ENCODE results near the gene FNTB. TPM values are rescaled to one million over a fixed set of nuclear protein-coding genes. Genes with fewer than 3 reads are reported as not detected.

FNTB gene
- total and polyA plus RNA-seq, 2 experiments from 2014 or later: 8.6 to 12.5 TPM

- H3K9me3 Mint-ChIP-seq: no peaks in the 10 kb centered on the region
- no peak overlapping the region for H3K4me3 Mint-ChIP-seq
- H3K27me3 Mint-ChIP-seq (ENCODE audit: insufficient read depth, low read depth, poor library complexity): peaks cover 9% of the 10 kb centered on the region
- H3K36me3 Mint-ChIP-seq (ENCODE audit: low read depth): no peaks in the 10 kb centered on the region
- Histone ChIP-seq H2AFZ (no peak overlapping the region), H3K9me2 (ENCODE audit: insufficient read depth) (no peaks in the 10 kb centered on the region), H4K20me1 (replicated peaks; ENCODE audit: insufficient read depth) (peaks cover 6% of the 10 kb centered on the region; the same call in 1 of the 2 replicates), H3K4me3 (no peak overlapping the region), H3K27me3 (ENCODE audit: insufficient read depth) (peaks cover 2% of the 10 kb centered on the region; the same call in 1 of the 2 replicates), H3K4me1 (ENCODE audit: insufficient read depth) (peaks cover 11% of the 10 kb centered on the region), H3K79me2 (replicated peaks; ENCODE audit: insufficient read depth) (peaks cover 37% of the 10 kb centered on the region), H3F3A (replicated peaks; ENCODE audit: low read depth) (0 out of 2 replicates have a peak, but pooled peaks cover 3% of the 10 kb centered on the region), H3K27ac (ENCODE audit: low read depth) (no peak overlapping the region), H3K4me2 (no peak overlapping the region), H3K36me3 (ENCODE audit: insufficient read depth) (no peaks in the 10 kb centered on the region)
- TF ChIP-seq ZNF114 (CRISPR knock-in tag; IDR thresholded peaks at IDR 0.05): no peak
- TF ChIP-seq, protein P1, sequence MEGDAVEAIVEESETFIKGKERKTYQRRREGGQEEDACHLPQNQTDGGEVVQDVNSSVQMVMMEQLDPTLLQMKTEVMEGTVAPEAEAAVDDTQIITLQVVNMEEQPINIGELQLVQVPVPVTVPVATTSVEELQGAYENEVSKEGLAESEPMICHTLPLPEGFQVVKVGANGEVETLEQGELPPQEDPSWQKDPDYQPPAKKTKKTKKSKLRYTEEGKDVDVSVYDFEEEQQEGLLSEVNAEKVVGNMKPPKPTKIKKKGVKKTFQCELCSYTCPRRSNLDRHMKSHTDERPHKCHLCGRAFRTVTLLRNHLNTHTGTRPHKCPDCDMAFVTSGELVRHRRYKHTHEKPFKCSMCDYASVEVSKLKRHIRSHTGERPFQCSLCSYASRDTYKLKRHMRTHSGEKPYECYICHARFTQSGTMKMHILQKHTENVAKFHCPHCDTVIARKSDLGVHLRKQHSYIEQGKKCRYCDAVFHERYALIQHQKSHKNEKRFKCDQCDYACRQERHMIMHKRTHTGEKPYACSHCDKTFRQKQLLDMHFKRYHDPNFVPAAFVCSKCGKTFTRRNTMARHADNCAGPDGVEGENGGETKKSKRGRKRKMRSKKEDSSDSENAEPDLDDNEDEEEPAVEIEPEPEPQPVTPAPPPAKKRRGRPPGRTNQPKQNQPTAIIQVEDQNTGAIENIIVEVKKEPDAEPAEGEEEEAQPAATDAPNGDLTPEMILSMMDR (conservative IDR thresholded peaks at IDR 0.05; ENCODE audit: low read depth in 2 of 2): no peak
- TF ChIP-seq NANOG (IDR thresholded peaks at IDR 0.05; ENCODE audit: borderline replicate concordance): no peak
- TF ChIP-seq ZNF331 (CRISPR knock-in tag; IDR thresholded peaks at IDR 0.05; ENCODE audit: low read depth): no peak
- TF ChIP-seq CREB1 (CRISPR knock-in tag; IDR thresholded peaks at IDR 0.05; ENCODE audit: low read depth): no peak
- no peak for ATAC-seq
- no peak for DNase-seq (ENCODE audit: low spot score)
- no peak overlapping the region for H3K27ac Mint-ChIP-seq
- H3K4me1 Mint-ChIP-seq: peaks cover 6% of the 10 kb centered on the region
Observed at GRCh38 chr14:64990939-64991338, 4.2 kb downstream of the FNTB start.

- ATAC-seq: no peak
- no peak for TF ChIP-seq ZNF331 (CRISPR knock-in tag; IDR thresholded peaks at IDR 0.05; ENCODE audit: low read depth)
- TF ChIP-seq EZH2phosphoT487 (IDR thresholded peaks at IDR 0.05; ENCODE audit: unreplicated experiment): no peak
- TF ChIP-seq, protein P2, sequence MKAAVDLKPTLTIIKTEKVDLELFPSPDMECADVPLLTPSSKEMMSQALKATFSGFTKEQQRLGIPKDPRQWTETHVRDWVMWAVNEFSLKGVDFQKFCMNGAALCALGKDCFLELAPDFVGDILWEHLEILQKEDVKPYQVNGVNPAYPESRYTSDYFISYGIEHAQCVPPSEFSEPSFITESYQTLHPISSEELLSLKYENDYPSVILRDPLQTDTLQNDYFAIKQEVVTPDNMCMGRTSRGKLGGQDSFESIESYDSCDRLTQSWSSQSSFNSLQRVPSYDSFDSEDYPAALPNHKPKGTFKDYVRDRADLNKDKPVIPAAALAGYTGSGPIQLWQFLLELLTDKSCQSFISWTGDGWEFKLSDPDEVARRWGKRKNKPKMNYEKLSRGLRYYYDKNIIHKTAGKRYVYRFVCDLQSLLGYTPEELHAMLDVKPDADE (IDR thresholded peaks at IDR 0.05): no peak
- TF ChIP-seq CREB1 (CRISPR knock-in tag; IDR thresholded peaks at IDR 0.05; ENCODE audit: low read depth): no peak
- TF ChIP-seq, protein P1 (conservative IDR thresholded peaks at IDR 0.05; ENCODE audit: low read depth in 2 of 2): no peak
- TF ChIP-seq STAT1 (IDR thresholded peaks at IDR 0.05; ENCODE audit: unreplicated experiment): no peak
- TF ChIP-seq, protein P3, sequence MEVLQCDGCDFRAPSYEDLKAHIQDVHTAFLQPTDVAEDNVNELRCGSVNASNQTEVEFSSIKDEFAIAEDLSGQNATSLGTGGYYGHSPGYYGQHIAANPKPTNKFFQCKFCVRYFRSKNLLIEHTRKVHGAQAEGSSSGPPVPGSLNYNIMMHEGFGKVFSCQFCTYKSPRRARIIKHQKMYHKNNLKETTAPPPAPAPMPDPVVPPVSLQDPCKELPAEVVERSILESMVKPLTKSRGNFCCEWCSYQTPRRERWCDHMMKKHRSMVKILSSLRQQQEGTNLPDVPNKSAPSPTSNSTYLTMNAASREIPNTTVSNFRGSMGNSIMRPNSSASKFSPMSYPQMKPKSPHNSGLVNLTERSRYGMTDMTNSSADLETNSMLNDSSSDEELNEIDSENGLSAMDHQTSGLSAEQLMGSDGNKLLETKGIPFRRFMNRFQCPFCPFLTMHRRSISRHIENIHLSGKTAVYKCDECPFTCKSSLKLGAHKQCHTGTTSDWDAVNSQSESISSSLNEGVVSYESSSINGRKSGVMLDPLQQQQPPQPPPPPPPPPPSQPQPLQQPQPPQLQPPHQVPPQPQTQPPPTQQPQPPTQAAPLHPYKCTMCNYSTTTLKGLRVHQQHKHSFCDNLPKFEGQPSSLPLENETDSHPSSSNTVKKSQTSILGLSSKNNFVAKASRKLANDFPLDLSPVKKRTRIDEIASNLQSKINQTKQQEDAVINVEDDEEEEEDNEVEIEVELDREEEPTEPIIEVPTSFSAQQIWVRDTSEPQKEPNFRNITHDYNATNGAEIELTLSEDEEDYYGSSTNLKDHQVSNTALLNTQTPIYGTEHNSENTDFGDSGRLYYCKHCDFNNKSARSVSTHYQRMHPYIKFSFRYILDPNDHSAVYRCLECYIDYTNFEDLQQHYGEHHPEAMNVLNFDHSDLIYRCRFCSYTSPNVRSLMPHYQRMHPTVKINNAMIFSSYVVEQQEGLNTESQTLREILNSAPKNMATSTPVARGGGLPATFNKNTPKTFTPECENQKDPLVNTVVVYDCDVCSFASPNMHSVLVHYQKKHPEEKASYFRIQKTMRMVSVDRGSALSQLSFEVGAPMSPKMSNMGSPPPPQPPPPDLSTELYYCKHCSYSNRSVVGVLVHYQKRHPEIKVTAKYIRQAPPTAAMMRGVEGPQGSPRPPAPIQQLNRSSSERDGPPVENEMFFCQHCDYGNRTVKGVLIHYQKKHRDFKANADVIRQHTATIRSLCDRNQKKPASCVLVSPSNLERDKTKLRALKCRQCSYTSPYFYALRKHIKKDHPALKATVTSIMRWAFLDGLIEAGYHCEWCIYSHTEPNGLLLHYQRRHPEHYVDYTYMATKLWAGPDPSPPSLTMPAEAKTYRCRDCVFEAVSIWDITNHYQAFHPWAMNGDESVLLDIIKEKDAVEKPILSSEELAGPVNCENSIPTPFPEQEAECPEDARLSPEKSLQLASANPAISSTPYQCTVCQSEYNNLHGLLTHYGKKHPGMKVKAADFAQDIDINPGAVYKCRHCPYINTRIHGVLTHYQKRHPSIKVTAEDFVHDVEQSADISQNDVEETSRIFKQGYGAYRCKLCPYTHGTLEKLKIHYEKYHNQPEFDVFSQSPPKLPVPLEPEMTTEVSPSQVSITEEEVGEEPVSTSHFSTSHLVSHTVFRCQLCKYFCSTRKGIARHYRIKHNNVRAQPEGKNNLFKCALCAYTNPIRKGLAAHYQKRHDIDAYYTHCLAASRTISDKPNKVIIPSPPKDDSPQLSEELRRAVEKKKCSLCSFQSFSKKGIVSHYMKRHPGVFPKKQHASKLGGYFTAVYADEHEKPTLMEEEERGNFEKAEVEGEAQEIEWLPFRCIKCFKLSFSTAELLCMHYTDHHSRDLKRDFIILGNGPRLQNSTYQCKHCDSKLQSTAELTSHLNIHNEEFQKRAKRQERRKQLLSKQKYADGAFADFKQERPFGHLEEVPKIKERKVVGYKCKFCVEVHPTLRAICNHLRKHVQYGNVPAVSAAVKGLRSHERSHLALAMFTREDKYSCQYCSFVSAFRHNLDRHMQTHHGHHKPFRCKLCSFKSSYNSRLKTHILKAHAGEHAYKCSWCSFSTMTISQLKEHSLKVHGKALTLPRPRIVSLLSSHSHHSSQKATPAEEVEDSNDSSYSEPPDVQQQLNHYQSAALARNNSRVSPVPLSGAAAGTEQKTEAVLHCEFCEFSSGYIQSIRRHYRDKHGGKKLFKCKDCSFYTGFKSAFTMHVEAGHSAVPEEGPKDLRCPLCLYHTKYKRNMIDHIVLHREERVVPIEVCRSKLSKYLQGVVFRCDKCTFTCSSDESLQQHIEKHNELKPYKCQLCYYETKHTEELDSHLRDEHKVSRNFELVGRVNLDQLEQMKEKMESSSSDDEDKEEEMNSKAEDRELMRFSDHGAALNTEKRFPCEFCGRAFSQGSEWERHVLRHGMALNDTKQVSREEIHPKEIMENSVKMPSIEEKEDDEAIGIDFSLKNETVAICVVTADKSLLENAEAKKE (CRISPR knock-in tag; IDR thresholded peaks at IDR 0.05): no peak
Observed at GRCh38 chr14:64992328-64992885, 5.7 kb downstream of the FNTB start.

More at GRCh38 chr14:64992328-64992885, 5.7 kb downstream of the FNTB start:
- Mint-ChIP-seq H3K36me3 (ENCODE audit: low read depth) (no peaks in the 10 kb centered on the region), H3K27ac (no peak overlapping the region), H3K4me3 (no peak overlapping the region), H3K4me1 (peaks cover 6% of the 10 kb centered on the region), H3K27me3 (ENCODE audit: insufficient read depth, low read depth, poor library complexity) (peaks cover 2% of the 10 kb centered on the region), H3K9me3 (no peaks in the 10 kb centered on the region)
- peaks cover 7% of the 10 kb centered on the region for H3K4me1 ChIP-seq (ENCODE audit: insufficient read depth)
- 0 out of 2 replicates have a peak, but pooled peaks cover 3% of the 10 kb centered on the region for H3F3A ChIP-seq (replicated peaks; ENCODE audit: low read depth)
- H3K9me2 ChIP-seq (ENCODE audit: insufficient read depth): no peaks in the 10 kb centered on the region
- H3K36me3 ChIP-seq (ENCODE audit: insufficient read depth): no peaks in the 10 kb centered on the region
- no peak overlapping the region for H3K4me2 ChIP-seq
- DNase-seq (ENCODE audit: low spot score): no peak
- no peak overlapping the region; the same call in 1 of the 2 replicates for H3K27ac ChIP-seq (ENCODE audit: low read depth)
- H2AFZ ChIP-seq: no peak overlapping the region
- H3K4me3 ChIP-seq: no peak overlapping the region
- H4K20me1 ChIP-seq (replicated peaks; ENCODE audit: insufficient read depth): peaks cover 6% of the 10 kb centered on the region; the same call in 1 of the 2 replicates
- no peaks in the 10 kb centered on the region for H3K27me3 ChIP-seq (ENCODE audit: insufficient read depth)
- peaks cover 35% of the 10 kb centered on the region for H3K79me2 ChIP-seq (replicated peaks; ENCODE audit: insufficient read depth)

Data from GM23338 (cell line).